Mucosa of descending colon (tissue), 3 donors: ENCODE measurements around the gene COL5A1. TPM values are rescaled to one million over a fixed set of nuclear protein-coding genes. Genes with fewer than 3 reads are reported as not detected.
A peak's percentile ranks its signal among the peaks of the same experiment; 100 is the strongest.
"Not testable (repeated sequence)": the region's sequence is repeated elsewhere in the genome, so short reads cannot be mapped to it uniquely, and the experiment has no call there.

ENCODE experiments used
- ATAC-seq: fragments of 200-7000 bp; cut with Tn5 transposase; one replicate; pipeline ENCODE4 v1.9.1; 2020; ENCODE audit warnings: mild to moderate bottlenecking, moderate library complexity
- DNase-seq, 3 donors: peaks; one replicate each; pipeline ENCODE4 v3.0.0-alpha.2; 2020
- H3K36me3 ChIP-seq: fragments of 200-600 bp; one replicate; pipeline ENCODE4 v1.8.0; 2021; ENCODE audit warnings: low read depth, mild to moderate bottlenecking
- H3K4me1 ChIP-seq: fragments of 200-600 bp; one replicate; pipeline ENCODE4 v1.8.0; 2021; ENCODE audit warnings: low read depth, mild to moderate bottlenecking
- H3K4me3 ChIP-seq: fragments of 200-600 bp; one replicate; pipeline ENCODE4 v1.8.0; 2021; ENCODE audit warnings: mild to moderate bottlenecking
- H3K9me3 ChIP-seq: fragments of 200-600 bp; one replicate; pipeline ENCODE4 v1.8.0; 2021; ENCODE audit warnings: mild to moderate bottlenecking
- CTCF ChIP-seq: fragments of 200-600 bp; IDR thresholded peaks from one replicate; pipeline ENCODE4 v1.8.0; 2022; ENCODE audit warnings: antibody characterized with exemption, mild to moderate bottlenecking
- intact Hi-C, 2 donors: fragments of 100-400 bp; cut with DNase I in 1 of 2; cut with micrococcal nuclease in 1 of 2; formaldehyde crosslinking; loops; one replicate each; pipeline versions ENCODE4 v1.11.0 to v1.11.1; 2022; cut with DNase I, micrococcal nuclease
- total RNA-seq, 3 donors: library from RNA; stranded (reverse); fragmentation: NEBNext Ultra II Directional in 2 of 3; extraction: Animal tissue kit (Norgen Biotek cat#: 25700) in 2 of 3; gene quantifications; one replicate each; pipeline versions ENCODE4 v1.2.1 to v1.2.4, GENCODE V29; 2021 to 2023
- donor health status: DM: no; HTN: no; CAD: no; lungs with moderate emphysema.
- donor health status: DM: no; HTN: no; CAD: no.
- donor health status: DM: no; HTN: yes; CAD: no.

The COL5A1 gene
- total RNA-seq, 3 donors from 2014 or later = 8.6 to 62.3 (median 22.2) TPM

GRCh38 chr9:134681061-134681661 lies 39.6 kb downstream of the COL5A1 start:
- no peak for TF ChIP-seq CTCF
- intact Hi-C loops = no loop called here
- no peaks in the 10 kb centered on the region for H3K36me3 ChIP-seq
- ATAC-seq = no peak
- DNase-seq = peak in 1 of 3 donors; percentile 32
- H3K9me3 ChIP-seq = no peaks in the 10 kb centered on the region
- no peak overlapping the region for H3K4me3 ChIP-seq
- H3K4me1 ChIP-seq = peaks cover 2% of the 10 kb centered on the region

GRCh38 chr9:134682026-134682425 lies 40.4 kb downstream of the COL5A1 start:
- intact Hi-C loops = no loop called here
- H3K4me1 ChIP-seq = peaks cover 2% of the 10 kb centered on the region
- TF ChIP-seq CTCF = no peak
- DNase-seq = peak in 1 of 3 donors; percentile 46
- ATAC-seq = no peak
- no peaks in the 10 kb centered on the region for H3K36me3 ChIP-seq
- H3K4me3 ChIP-seq = no peak overlapping the region
- H3K9me3 ChIP-seq = no peaks in the 10 kb centered on the region

GRCh38 chr9:134682651-134683364 lies 41.2 kb downstream of the COL5A1 start:
- ATAC-seq (no peak), DNase-seq (peak in 1 of 3 donors; percentile 26)
- intact Hi-C loops = no loop called here
- H3K4me1 ChIP-seq = peaks cover 2% of the 10 kb centered on the region
- TF ChIP-seq CTCF = no peak
- no peaks in the 10 kb centered on the region for H3K9me3 ChIP-seq
- no peak overlapping the region for H3K4me3 ChIP-seq
- H3K36me3 ChIP-seq = no peaks in the 10 kb centered on the region

GRCh38 chr9:134683714-134684374 lies 42.2 kb downstream of the COL5A1 start:
- DNase-seq (peak in 1 of 3 donors; percentile 33), ATAC-seq (no peak)
- Histone ChIP-seq H3K4me1 (no peaks in the 10 kb centered on the region), H3K9me3 (no peaks in the 10 kb centered on the region), H3K36me3 (no peaks in the 10 kb centered on the region), H3K4me3 (no peak overlapping the region)
- intact Hi-C loops = no loop called here
- no peak for TF ChIP-seq CTCF

- H3K4me1 ChIP-seq = no peaks in the 10 kb centered on the region
- H3K4me3 ChIP-seq = no peak overlapping the region
Observed at GRCh38 chr9:134684375-134684723, 42.7 kb downstream of the COL5A1 start.

GRCh38 chr9:134684941-134685340 lies 43.3 kb downstream of the COL5A1 start:
- ATAC-seq, DNase-seq, H3K9me3 ChIP-seq, H3K4me3 ChIP-seq, H3K4me1 ChIP-seq, intact Hi-C loops, H3K36me3 ChIP-seq: not testable (repeated sequence)

More at GRCh38 chr9:134684375-134684723, 42.7 kb downstream of the COL5A1 start:
- DNase-seq (peak in 1 of 3 donors; percentile 8), ATAC-seq (no peak)
- H3K9me3 ChIP-seq = no peaks in the 10 kb centered on the region
- intact Hi-C loops = no loop called here
- no peaks in the 10 kb centered on the region for H3K36me3 ChIP-seq
- TF ChIP-seq CTCF = no peak
